Astrocyte of the hippocampus (primary cell): ENCODE results near the gene HOXC10.

Experiments
- DNase-seq: peaks from one replicate; pipeline ENCODE4 v3.0.0; 2011; ENCODE audit warnings: low read depth, low spot score

The HOXC10 gene

GRCh38 chr12:54016478-54016964, 31.6 kb downstream of the HOXC10 start:
- no peak for DNase-seq

- DNase-seq = no peak
Measured at GRCh38 chr12:54017027-54017788, 32.3 kb downstream of the HOXC10 start.

GRCh38 chr12:54017878-54018467, 33.0 kb downstream of the HOXC10 start:
- peak; percentile 28 for DNase-seq

- no peak for DNase-seq
Measured at GRCh38 chr12:54018468-54018984, 33.6 kb downstream of the HOXC10 start.

GRCh38 chr12:54019091-54019811, 34.3 kb downstream of the HOXC10 start:
- DNase-seq = no peak

- DNase-seq = no peak
Measured at GRCh38 chr12:54019924-54020590, 35.1 kb downstream of the HOXC10 start.

- no peak for DNase-seq
Measured at GRCh38 chr12:54020591-54021405, 35.9 kb downstream of the HOXC10 start.

GRCh38 chr12:54021432-54022013, 36.6 kb downstream of the HOXC10 start:
- DNase-seq = no peak

GRCh38 chr12:54022960-54023884, 38.3 kb downstream of the HOXC10 start:
- no peak for DNase-seq

- no peak for DNase-seq
Measured at GRCh38 chr12:54024127-54024526, 39.2 kb downstream of the HOXC10 start.

GRCh38 chr12:54024581-54025305, 39.8 kb downstream of the HOXC10 start:
- DNase-seq = no peak

GRCh38 chr12:54025499-54026405, 40.8 kb downstream of the HOXC10 start:
- no peak for DNase-seq

GRCh38 chr12:54026640-54027441, 41.9 kb downstream of the HOXC10 start:
- no peak for DNase-seq

- no peak for DNase-seq
Measured at GRCh38 chr12:54027442-54027786, 42.5 kb downstream of the HOXC10 start.

GRCh38 chr12:54028314-54029201, 43.6 kb downstream of the HOXC10 start, which contains the start of gene HOXC6:
Gene HOXC6, plus strand, starts transcription at chr12:54028440. Its CDS starts 82 bp downstream, at chr12:54028522.
- no peak for DNase-seq
